Suprapubic skin (tissue), 4 donors: ENCODE data around the gene HLA-DQA2.

Source experiments
- EP300 ChIP-seq: sonication (generic); formaldehyde crosslinking; IDR thresholded peaks from one replicate; pipeline ENCODE4 v1.6.1; 2017; ENCODE audit warnings: antibody characterized with exemption
- POLR2A ChIP-seq, 2 donors: fragments of 450-650 bp; IDR thresholded peaks; one replicate each; pipeline ENCODE4 v1.6.1; 2017; ENCODE audit warnings: antibody characterized with exemption in 2 of 2, mild to moderate bottlenecking in 2 of 2, moderate library complexity in 2 of 2
- POLR2AphosphoS5 ChIP-seq, 3 donors: sonication (generic); formaldehyde crosslinking; IDR thresholded peaks; one replicate each; pipeline ENCODE4 v1.6.1; 2017; ENCODE audit warnings: antibody characterized with exemption in 3 of 3
- TF ChIP-seq, protein P1 (sequence below), 2 donors: fragments of 200-600 bp in 1 of 2; fragments of 450-650 bp in 1 of 2; sonication (generic) in 1 of 2; IDR thresholded peaks; one replicate each; pipeline ENCODE4 v1.5.1; 2016 to 2019; ENCODE audit warnings: antibody characterized with exemption in 2 of 2, mild to moderate bottlenecking in 1 of 2, moderate library complexity in 1 of 2

- TF ChIP-seq POLR2A (IDR thresholded peaks at IDR 0.05) (no peak), POLR2AphosphoS5 (IDR thresholded peaks at IDR 0.05) (no peak), EP300 (no peak)
- TF ChIP-seq, protein P1, sequence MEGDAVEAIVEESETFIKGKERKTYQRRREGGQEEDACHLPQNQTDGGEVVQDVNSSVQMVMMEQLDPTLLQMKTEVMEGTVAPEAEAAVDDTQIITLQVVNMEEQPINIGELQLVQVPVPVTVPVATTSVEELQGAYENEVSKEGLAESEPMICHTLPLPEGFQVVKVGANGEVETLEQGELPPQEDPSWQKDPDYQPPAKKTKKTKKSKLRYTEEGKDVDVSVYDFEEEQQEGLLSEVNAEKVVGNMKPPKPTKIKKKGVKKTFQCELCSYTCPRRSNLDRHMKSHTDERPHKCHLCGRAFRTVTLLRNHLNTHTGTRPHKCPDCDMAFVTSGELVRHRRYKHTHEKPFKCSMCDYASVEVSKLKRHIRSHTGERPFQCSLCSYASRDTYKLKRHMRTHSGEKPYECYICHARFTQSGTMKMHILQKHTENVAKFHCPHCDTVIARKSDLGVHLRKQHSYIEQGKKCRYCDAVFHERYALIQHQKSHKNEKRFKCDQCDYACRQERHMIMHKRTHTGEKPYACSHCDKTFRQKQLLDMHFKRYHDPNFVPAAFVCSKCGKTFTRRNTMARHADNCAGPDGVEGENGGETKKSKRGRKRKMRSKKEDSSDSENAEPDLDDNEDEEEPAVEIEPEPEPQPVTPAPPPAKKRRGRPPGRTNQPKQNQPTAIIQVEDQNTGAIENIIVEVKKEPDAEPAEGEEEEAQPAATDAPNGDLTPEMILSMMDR (IDR thresholded peaks at IDR 0.05), result no peak
Measured at GRCh38 chr6:32761072-32761471, 19.9 kb downstream of the HLA-DQA2 start.
